ACHN (cell line): Measurements from ENCODE around the gene KRT7.
A peak's percentile ranks its signal among the peaks of the same experiment; 100 is the strongest.
"Not testable (repeated sequence)": the region's sequence is repeated elsewhere in the genome, so short reads cannot be mapped to it uniquely, and the experiment has no call there.

Experiments used
- DNase-seq: peaks from one replicate; pipeline ENCODE4 v3.0.0-alpha.2; 2015
- in situ Hi-C: cut with HindIII; loops from 2 replicates; pipeline ENCODE4 v1.10.0; 2017; ENCODE audit warnings: low sequenced_read_pairs, low pct_ligation_motif_present, low pct_unique_long_range_greater_than_20kb

The KRT7 gene

DNA sequence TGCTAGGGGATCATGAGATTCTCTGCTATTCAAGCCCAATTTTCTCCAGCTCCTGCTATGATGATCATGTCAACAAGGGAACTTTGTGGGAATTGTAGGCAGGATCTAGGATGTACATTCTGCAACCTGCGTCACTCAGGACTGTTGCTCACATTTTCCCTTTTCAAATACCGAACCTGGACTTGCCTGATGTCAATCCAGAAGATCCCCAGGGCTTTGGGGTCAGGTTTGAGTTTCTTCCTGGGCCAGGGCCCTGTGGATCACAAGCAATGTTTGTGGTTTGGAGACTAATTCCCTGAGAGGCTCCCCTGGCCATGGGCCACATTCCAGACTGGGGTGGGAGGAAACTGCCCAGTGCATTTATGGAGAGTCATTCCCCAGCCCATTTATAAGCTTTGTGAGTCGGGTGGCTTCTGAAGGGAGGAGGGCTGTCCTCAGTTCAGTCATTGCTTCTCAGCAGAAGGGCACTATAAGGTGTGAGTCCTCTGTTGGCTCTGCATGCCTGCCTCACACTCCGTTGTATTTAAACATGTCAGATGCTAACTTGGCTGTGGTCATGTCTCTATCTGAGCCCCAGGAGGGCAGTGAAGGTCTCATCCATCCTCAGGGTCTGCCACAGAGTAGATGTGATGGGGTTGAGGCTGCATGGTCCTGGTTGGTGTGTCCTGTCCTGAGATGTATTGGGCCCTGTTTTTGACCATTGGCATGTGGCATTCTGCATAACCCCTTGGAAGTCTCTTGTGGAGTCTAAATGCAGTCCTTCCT lies 47.9 kb downstream of the KRT7 start:
- in situ Hi-C loops: no loop called here
- DNase-seq: peak; percentile 100

DNA sequence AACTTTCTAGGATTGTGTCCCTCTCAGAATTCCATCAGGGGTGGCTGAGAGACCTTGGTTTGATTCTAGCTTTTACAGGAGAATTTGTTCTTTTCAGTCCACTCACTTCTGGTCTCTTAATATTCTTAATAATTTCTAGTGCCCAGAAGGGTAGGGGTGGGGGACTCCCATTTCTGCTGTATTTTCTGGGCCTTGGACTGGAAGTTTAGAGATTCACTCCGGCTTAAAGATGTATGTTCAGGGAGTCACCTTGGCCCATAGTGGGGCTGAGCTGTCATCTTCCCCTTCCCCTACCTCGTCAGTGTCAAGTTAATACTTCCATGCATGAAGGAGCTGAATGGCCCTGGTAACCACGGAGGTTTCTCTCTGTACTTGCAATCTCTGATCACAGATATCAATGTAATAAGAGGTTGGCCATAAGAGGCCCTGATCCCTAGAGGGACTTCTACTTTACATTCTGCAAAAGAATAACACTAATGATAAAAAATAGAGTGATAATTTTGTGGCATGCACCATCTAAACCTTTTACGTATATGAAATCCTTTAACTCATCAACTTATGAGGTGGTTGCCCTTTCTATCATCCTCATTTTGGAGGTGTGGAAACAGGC lies 51.6 kb downstream of the KRT7 start:
- DNase-seq: no peak
- in situ Hi-C loops: no loop called here

DNA sequence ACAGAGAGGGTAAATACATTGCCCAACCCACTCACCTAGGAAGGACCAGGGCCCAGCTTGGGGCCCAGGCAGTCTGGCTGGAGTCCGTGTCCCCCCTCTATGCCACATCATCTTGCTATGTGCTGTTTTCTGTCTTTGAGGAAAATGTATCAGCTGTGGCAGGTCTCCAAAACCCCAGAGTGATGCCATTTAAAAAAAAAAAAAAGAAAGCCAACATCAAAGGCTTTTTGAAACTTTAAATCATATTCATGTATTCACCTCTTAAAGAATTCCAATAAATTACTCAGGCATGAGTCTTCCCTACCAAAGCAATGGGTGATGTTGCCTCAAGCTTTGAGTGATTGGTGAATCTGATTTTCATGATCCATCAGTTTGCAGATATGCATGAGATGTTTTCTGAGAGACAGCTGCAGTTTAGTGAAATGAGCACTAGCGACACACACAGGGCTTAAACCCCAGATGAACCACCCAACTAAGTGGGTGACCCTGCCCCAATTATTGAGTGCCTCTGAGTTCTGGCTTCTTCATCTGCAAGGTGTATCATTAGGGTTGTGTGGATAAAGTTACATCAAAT lies 52.2 kb downstream of the KRT7 start:
- in situ Hi-C loops: no loop called here
- DNase-seq: peak; percentile 30

DNA sequence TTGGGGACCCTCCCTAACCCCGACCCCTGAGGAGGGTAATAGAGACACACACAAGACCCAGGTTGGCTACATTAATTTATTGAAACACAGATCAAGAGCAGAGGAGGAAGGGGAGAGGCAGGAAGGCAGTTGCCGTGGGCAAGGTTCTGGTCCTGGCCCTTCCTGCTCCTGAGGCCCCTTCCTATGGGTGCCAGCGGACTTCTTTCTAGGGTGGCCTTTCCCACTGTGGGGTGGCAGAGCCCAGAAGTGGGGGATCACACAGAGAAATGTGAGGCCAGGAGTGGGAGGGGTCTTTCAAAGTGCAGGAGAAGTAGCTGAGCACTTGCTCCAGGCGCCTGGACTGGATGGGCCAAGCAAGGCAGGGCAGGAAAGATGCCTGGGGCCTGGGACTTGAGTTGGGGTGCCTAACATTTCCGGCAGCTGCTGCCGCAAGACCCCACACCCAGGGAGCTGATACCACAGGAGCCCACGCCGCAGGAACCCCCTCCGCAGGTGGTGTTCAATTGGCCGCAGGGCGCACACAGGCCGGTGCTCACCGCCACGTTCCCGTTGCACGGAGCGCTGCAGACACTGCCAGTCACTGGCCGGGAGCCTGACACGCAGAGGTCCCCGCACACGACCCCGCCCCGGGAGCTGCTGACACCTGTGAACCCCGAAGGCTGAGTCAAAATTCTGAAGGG lies 52.9 kb downstream of the KRT7 start:
- no peak for DNase-seq
- in situ Hi-C loops: no loop called here

DNA sequence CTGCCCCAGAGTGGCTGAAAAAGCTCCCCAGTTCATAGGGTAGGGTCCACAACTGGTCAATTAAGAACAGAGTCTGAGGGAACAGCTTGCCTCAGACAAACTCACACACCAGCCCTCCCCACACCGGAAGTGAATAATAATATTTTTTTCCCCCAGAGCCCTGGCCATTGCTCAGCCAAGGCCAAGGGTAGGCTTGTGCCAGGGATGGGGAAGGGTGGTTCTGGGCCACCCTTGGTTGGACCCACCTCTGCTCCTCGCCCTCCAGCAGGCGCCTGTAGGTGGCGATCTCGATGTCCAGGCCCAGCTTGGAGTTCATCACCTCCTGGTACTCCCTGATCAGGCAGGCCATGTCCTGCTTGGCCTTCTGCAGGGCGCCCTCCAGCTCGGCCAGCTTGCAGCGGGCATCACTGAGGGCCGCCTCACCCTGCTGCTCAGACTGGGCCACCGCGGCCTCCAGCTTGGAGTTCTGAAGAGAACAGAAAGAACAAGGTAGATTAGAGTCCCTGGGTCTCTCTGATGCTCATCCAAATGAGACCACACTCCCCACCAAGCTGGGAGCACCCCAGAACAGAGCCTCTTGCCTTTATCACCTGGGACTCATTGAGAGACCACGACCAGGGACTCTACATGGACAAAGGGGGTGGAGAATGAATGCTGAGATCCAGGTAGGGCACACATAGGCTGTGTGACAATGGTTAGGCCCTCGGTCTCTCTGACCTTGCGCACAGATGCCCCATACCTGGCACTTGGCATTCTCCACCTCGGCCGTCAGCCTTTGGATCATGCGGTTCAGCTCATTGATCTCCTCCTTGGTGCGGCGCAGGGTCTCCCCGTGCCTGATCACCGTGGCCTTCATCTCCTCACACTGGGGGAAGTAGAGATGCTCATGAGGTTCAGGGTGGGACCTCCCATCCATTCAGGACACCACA lies 54.1 kb downstream of the KRT7 start:
- in situ Hi-C loops, DNase-seq: not testable (repeated sequence)

DNA sequence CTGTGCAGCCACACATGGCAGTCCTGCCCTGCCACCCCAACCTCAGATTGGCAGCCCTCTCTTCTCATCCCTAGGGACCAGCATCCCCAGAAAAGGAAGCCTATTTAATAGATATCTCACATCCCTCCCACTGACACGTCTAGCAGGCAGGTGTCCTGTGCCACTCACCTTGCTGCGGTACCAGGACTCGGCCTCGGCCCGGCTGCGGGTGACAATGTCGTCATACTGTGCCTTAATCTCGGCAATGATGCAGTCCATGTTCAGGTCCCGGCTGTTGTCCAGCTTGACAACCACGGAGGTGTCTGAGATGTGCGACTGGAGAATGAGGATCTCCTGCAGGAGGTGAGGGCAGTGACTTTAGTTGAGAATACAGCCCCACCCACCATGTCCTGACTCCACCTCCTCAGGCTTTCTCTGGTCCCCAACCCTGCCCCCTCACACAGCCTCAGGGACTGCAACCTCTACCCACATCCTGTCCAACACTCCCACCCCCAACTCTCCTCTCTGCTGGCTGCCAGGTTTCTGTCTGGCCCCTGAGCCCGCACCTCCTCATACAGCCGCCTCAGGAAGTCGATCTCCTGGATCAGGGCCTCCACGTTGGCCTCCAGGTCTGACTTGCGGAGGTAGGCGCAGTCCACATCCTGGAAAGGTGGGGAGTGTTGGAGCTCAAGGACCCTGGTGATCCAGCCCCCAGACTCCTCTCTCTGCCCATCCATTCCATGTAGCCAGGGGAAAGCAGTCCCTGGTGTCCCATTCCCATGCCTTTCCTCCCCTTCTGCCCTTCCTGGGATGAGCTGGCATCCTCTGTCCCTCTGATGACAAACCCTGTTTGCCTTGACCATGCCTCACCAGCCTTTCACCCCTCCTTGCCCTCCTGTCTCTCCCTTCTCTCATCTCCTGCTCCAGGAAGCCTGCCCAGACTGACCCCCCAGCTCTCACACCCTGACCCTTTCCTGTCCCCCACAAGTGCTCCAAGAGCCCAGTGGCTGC lies 55.1 kb downstream of the KRT7 start:
- DNase-seq, in situ Hi-C loops: not testable (repeated sequence)

DNA sequence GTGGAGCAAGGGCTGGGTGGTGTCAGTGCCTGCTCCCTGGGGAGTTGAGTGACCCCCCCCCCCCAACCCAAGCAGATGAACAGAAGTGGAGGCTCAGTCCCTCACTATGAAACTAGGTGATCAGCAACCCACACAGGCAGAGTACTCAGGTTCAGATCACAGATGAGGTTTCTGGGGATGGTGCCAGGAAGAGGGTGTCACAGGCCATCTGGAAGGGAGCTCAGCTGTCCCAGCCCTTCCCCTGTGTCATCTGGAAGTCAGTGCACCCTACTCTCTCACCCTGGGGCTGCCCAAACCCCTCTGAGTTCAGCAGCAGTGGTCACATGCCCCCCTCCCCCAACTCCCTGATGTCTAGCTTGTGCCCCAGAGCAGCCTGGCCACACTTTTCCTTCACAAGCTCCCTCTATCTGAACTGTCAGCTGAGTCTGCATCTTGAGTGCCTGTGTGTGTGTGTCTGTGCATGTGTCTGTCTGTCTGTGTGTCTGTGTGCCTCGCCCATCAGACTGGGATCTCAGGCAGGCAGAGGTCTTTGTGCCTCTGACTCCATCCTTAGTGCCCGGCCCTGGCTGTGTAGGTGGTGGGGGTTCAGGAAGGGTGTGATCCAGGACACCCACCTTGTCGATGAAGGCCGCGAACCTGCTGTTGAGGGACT lies 57.6 kb downstream of the KRT7 start:
- DNase-seq, in situ Hi-C loops: not testable (repeated sequence)

DNA sequence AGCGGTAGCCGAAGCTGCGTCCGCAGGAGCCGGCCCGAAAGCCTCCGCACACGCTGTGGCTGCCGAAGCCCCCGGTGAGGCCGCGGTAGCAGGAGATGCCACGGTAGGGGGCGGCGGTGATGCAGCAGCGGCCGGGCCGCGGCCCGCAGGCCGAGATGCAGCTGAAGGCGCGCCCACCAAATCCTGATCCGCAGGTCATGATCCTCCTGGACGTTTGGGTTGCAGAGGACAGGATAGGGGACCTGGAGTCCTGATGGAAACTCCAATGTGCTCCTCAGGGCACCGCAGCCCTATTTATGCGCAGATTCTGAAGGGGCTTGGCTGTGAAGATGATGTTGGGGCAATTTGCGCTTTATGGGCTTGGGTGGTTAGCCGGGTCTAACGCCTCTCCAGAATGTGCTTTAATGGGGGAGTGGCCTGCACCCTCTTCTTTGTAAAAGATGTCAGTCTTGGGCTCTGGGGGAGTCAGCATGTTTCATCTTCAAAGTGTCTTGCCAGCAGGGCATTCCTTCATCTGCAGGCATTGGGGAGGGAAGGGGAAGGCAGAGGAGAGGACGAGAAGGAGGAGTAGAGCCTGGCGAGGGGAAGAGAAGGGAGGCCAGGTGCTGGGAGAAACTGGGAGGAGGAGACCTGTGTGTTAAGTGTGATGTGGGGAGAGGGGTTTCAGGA lies 58.4 kb downstream of the KRT7 start, which contains the start of gene KRT81:
TSS of gene KRT81 (minus strand) at position 268 of the 669 bp plus-strand sequence. CDS start at position 199, 69 bp downstream.
- in situ Hi-C loops: no loop called here
- DNase-seq: no peak

DNA sequence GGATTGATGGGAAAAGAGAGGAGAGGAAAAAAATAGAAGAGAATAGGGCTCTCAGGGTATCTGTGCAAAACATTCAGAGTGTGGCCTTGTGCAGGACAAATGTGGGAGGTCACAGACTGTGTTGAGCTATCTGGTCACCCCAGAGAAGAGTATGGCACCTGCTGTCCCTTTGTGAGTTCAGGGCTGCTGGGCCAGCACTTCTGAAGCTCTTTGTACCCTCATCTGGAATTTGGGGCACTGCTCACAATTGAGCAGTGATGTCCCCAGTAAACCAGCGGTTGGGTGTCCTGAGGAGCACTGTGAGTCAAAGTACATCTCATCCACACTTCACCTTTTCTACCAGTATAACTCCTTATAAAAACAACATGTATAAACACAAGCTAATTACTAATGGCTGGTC lies 60.9 kb downstream of the KRT7 start:
- in situ Hi-C loops: no loop called here
- no peak for DNase-seq

DNA sequence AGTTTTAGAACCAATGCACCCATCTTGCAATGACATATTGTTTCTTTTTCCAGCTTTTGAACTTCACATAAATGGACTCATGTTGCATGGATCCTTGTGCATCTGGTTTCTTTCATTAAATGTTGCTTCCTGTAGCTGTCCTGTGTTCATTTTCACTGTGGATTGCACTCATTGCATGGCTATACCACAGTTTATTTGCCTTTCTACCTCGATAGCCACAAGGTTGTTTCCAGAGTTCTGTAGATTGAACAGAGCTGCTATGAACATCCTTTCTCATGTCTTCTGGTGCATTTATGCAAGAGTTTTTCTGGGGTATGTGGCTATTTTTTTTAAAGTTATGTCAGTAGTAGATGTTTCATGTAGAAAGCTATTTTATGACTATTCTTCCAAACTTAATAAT lies 61.8 kb downstream of the KRT7 start:
- DNase-seq: no peak
- in situ Hi-C loops: no loop called here

DNA sequence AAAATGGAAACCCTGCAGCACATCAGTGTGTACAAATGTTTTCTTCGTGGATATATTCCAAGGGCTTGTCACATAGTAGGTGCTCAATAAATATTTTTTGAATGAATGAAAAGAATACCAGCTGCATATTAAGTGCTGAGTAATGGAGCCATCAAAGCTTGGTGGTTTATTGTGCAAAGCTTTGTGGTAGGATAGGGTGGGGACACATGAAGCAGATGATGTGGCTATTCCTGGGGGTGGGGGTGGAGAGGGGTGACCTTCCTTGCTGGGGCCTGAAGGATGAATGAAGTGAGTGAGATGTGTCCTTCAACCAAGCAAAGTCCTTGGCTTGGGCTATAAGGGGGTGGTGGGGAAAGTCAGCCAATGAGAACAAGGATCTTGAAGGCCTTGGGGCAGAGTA lies 62.6 kb downstream of the KRT7 start:
- in situ Hi-C loops: no loop called here
- DNase-seq: no peak

DNA sequence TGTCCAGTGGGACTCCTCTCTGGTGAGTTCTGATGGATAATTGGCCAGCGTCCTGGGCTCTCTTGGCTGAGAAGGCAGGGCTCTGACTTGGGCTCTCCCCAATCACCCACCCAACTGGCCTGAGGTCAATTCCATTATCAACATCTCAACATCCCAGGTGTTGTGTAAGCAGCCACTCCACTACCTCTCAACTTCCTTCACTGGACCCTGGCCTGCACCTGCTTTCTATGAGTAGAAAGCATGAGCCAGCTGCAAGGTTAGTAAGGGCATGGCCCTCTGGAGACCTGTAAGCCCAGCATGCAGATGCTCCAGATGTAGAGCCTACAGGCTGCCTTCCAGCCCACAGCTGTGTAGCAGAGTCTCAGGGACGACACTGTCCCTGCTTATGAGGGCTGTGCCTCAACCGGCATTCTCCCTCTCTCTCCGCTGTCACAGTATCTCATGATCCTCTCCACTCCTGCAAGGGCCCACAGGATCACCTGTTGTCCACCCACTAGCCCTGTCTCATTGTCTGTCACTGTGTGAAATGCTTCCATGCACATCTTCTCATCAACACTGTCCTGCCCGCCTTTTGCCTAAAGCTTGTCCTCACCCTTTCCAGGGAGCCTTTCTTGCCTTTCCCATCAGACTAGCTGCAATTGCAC lies 63.7 kb downstream of the KRT7 start:
- in situ Hi-C loops: no loop called here
- DNase-seq: no peak
